ENCODE results near the gene PTPRN2.

PTPRN2 gene

GRCh38 chr7:158141806-158142518, 445.7 kb downstream of the PTPRN2 start:
- in situ Hi-C loops (cut with MboI; ENCODE audit: low pct_unique_long_range_greater_than_20kb, low sequenced_read_pairs, unreplicated experiment), result no loop called here
- no peak for DNase-seq (ENCODE audit: low spot score)
- no peak for TF ChIP-seq CTCF (IDR thresholded peaks at IDR 0.05; ENCODE audit: extremely low read depth, insufficient read depth, missing control alignments)

GRCh38 chr7:158141221-158141582, 446.4 kb downstream of the PTPRN2 start:
- in situ Hi-C loops (cut with MboI; ENCODE audit: low pct_unique_long_range_greater_than_20kb, low sequenced_read_pairs, unreplicated experiment), result no loop called here
- no peak for TF ChIP-seq CTCF (IDR thresholded peaks at IDR 0.05; ENCODE audit: extremely low read depth, insufficient read depth, missing control alignments)
- no peak for DNase-seq (ENCODE audit: low spot score)

- no peak for DNase-seq (ENCODE audit: low spot score)
- in situ Hi-C loops (cut with MboI; ENCODE audit: low pct_unique_long_range_greater_than_20kb, low sequenced_read_pairs, unreplicated experiment), result no loop called here
- TF ChIP-seq CTCF (IDR thresholded peaks at IDR 0.05; ENCODE audit: extremely low read depth, insufficient read depth, missing control alignments), result no peak
Measured at GRCh38 chr7:158140538-158141220, 446.9 kb downstream of the PTPRN2 start.

GRCh38 chr7:158139499-158139898, 448.1 kb downstream of the PTPRN2 start:
- TF ChIP-seq CTCF (IDR thresholded peaks at IDR 0.05; ENCODE audit: extremely low read depth, insufficient read depth, missing control alignments), result no peak
- in situ Hi-C loops (cut with MboI; ENCODE audit: low pct_unique_long_range_greater_than_20kb, low sequenced_read_pairs, unreplicated experiment), result no loop called here
- no peak for DNase-seq (ENCODE audit: low spot score)

GRCh38 chr7:158138329-158138597, 449.4 kb downstream of the PTPRN2 start:
- no peak for DNase-seq (ENCODE audit: low spot score)
- TF ChIP-seq CTCF (IDR thresholded peaks at IDR 0.05; ENCODE audit: extremely low read depth, insufficient read depth, missing control alignments), result no peak
- in situ Hi-C loops (cut with MboI; ENCODE audit: low pct_unique_long_range_greater_than_20kb, low sequenced_read_pairs, unreplicated experiment), result no loop called here

GRCh38 chr7:158137516-158138328, 449.9 kb downstream of the PTPRN2 start:
- no peak for DNase-seq (ENCODE audit: low spot score)
- in situ Hi-C loops (cut with MboI; ENCODE audit: low pct_unique_long_range_greater_than_20kb, low sequenced_read_pairs, unreplicated experiment), result no loop called here
- TF ChIP-seq CTCF (IDR thresholded peaks at IDR 0.05; ENCODE audit: extremely low read depth, insufficient read depth, missing control alignments), result no peak
